Measurements from ENCODE around the gene CABP7.
"Not testable (repeated sequence)": the region's sequence is repeated elsewhere in the genome, so short reads cannot be mapped to it uniquely, and the experiment has no call there.

CABP7 gene

DNA sequence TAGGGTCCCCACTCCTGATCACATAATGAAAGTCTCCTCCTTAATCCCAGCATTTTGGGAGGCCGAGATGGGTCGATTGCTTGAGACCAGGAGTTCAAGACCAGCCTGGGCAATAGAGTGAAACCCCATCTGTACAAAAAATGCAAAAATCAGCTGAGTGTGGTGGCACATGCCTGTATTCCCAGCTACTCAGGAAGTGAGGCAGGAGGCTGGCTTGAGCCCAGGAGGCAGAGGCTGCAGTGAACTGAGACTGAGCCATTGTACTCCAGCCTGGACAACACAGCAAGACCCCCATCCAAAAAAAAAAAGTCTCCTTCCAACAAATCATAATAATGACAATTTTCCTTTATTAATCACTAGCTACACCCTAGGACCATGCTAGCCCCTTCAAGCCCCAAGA lies 31.9 kb downstream of the CABP7 start:
- no peak for DNase-seq

GRCh38 chr22:29753808-29754657 lies 34.2 kb downstream of the CABP7 start:
- DNase-seq, result no peak

DNA sequence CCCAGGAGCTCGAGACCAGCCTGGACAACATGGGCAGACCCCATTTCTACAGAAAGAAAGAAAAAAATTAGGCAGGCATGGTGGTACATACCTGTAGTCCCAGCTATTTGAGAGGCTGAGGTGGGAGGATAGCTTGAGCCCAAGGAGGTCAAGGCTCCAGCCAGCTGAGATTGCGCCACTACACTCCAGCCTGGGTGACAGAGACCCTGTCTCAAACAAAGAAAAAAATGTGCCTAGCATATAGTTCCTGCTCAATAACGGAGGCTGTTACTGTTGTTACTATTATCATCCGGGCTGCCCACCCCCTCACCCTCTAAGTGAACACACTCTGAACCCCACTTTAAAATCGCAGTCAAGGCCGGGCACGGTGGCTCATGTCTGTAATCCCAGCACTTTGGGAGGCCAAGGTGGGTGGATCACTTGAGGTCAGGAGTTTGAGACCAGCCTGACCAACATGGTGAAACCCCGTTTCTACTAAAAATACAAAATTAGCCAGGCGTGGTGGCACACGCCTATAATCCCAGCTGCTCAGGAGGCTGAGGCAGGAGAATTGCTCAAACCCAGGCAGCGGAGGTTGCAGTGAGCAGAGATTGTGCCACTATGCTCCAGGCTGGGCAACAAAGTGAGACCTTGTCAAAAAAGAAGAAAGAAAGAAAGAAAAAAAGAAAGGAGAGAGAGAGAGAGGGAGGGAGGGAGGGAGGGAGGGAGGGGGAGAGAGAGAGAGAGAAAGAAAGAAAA lies 35.0 kb downstream of the CABP7 start:
- not testable (repeated sequence) for DNase-seq

DNA sequence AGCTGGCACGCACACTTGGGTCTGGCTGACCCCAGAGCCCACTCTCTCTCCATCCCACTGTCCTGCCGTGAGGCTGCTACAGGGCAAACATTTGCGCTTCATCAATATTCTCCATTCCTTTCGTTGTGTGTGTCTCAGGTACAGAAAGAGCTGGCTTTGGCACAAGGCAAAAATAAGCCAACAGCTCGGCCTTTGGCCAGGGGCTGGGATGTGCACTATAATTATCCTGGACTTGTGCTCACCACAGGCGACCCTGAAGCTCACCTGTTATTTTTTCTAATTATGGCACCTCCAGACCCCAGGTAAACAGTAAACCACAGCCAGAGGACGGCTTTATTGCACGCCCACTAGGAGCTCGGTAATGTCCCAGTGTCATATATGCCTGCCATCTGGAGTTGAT lies 36.1 kb downstream of the CABP7 start:
- no peak for DNase-seq

DNA sequence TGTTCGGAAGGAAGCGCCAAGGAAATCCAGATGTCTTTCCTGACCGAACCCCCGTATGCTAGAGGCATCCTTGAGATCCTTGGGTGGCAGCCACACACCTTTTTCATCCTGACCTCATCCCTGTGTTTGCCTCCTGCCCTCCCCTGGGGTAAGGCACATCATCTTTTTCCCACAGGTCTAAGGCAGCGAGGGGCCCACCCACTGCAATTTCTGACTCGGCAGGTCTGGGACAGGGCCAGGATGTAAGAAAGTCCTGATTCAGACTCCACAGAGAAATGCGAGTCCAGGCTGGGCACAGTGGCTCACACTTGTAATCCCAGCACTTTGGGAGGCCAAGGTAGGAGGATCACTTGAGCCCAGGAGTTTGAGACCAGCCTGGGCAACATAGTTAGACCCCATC lies 36.5 kb downstream of the CABP7 start:
- no peak for DNase-seq

DNA sequence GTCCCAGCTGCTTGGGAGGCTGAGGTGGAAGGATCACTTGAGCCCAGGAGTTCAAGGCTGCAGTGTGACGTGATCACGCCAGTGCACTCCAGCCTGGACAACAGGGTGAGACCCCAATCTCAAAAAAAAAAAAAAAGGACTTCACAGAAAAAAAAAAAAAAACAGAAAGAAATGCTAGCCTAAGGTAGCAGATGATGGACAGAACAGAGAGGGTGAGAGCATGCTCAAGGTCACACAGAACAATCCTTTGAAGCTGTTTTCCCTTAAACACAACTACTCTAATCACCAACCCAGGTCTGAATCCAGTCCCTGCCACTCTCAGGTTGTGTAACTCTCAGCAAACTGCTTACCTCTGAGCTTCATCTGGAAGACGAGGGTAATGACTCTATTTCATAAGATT lies 37.3 kb downstream of the CABP7 start:
- DNase-seq, result no peak

- no peak for DNase-seq
These were observed 38.3 kb downstream of the CABP7 start for GRCh38 chr22:29758068-29758622.

- DNase-seq, result no peak
These were observed 39.2 kb downstream of the CABP7 start for GRCh38 chr22:29758959-29759358.

- no peak for DNase-seq
These were observed 42.5 kb downstream of the CABP7 start for GRCh38 chr22:29762263-29762662.

DNA sequence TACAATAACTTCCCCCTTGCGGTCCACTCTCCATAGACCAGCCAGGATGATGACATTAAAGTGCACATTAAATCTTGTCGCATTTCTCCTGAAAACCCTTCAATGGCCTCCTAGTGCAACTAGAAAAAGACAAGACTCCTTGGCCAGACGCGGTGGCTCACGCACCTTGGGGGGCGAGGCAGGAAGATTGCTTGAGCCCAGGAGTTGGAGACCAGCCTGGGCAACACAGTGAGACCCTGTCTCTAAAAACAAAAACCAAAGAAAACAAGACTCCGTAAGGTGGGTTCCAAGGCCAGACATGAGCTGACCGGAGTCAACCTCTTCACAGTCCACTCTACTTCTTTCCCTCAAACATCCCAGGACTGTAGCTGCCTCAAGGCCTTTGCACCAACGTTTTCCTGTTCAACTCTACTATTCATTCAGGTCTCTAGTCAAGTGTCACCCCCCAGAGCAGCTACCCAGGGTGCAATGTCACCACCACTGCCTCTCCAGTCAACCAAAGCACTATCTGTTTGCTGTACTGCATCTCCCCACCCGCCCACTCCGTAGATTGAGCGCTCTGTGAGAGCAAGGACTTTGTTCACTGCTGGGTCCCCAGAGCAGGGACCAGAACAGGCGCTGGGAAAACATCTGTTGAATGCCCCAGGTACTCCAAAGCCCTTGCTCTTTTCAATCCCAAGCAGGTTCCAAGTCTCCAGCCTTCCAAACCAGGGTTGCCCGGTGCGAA lies 46.3 kb downstream of the CABP7 start:
- no peak for DNase-seq

DNA sequence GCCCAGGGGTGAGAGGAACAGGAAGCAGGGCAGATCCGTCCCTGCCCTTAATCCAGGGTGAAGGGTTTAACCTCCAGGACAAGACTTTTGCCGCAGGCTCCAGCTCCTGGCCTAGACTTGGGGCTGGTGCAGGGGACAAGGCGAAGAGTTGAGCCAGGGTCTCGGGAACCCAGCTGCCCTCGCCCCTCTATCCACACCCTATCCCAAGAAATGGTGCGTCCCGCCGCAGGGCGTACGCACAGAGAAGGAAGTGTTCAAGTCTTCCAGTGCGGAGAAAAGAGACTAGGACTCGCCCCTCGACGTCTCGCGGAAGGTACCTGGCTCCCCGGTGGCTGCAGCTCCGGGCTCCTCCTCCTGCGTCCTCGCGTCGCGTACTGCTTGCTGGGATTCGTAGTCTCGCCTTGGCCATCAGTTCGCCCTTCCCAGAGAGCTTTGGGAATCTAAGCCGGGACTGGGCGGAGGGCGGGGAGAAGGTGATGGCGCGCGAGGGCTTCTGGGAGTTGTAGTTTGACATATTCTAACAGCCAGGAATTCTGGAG lies 46.9 kb downstream of the CABP7 start, which contains the start of gene ZMAT5:
Gene ZMAT5, minus strand, starts transcription at position 376 of the 539 bp plus-strand sequence. CDS start 18,463 bp downstream, outside the sequence.
- DNase-seq, result peak; percentile 91 to 97

- DNase-seq, result peak; percentile 81 to 92
These were observed 47.6 kb downstream of the CABP7 start, which contains the start of gene UQCR10 for GRCh38 chr22:29767171-29768051. TSS of gene UQCR10 (plus strand) at chr22:29767369. CDS start at chr22:29767399, 30 bp downstream.

- DNase-seq, result no peak
These were observed 48.4 kb downstream of the CABP7 start for GRCh38 chr22:29768052-29768693.

GRCh38 chr22:29769723-29770321 lies 50.0 kb downstream of the CABP7 start:
- no peak for DNase-seq

DNA sequence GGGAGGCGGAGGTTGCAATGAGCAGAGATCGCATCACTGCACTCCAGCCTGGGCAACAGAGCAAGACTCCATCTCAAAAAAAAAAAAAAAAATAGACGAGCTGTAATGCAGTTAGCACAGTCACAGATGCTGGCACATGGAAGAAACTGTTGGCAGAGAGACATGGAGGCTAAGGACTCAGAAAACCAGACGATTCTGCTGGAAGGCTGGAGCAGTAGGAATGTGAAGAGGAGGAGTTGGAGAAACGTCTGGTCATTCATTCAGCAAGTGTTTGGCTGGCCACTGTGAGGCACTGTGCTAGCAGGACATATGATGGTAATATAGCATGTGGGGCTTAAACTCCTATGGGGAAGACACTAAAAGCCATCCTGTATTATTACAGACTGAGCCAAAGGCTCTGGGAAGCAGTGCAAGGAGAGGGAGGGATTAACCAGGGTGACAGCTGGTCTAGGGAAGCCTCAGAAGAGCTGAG lies 52.4 kb downstream of the CABP7 start:
- no peak for DNase-seq

- no peak for DNase-seq
These were observed 53.4 kb downstream of the CABP7 start for GRCh38 chr22:29773233-29773632.

DNA sequence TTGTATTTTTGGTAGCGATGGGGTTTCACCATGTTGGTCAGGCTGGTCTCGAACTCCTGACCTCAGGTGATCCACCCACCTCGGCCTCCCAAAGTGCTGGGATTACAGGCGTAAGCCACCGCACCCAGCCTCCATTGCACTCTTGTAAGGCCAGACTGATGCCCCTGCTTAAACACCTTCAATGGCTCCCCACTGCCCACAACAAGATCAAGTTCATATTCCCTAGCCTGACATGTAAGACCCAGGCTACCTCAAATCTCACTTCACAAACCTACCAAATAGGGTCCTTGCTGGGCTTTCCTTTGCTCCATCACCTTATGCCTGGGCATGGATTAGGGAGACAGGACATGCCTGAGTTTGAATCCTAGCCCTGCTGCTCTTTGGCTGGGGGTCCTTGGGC lies 60.4 kb downstream of the CABP7 start:
- DNase-seq, result no peak

DNA sequence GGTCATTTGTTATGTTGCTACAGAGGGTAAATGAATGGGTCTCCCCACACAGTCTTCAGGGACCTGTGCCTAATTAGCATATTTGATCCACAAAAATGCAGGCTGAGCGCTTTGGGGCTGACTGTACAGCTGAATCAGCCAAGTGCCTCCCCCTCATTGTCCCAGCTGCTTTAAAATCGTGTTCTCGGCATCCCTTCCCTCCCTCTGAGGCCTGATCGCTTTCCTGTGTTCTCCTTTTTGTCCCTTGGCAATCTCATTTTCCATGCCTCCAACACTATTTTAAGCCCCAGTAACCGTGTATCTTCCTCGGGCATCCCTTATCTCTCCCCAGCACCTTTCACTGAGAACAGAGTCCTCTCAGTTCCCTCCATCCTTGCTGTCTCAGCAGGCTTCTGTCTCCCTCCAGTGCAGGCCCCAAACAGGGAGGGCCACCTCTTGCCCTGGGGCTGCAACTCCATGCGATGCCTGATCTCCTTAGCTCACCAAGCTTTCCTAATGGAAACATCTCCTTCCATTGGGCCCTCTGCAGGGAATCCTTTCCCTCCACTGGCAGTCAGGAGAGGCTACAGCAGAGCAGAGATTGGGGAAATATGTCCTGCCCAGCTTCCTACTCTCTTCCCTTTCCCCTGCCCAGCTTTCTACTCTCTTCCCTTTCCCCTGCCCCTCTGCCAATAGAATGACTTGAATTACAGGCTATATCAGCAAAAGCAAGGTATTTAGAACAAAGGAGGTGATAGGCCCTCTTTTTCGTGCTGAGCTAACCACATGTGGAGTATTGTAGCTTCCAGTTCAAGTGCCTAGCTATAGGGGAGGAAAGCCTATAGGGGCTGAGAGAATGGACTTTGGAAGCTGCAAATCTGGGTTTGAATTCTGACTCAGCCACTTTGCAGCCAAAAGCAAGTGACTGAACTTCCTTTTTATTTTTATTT lies 61.2 kb downstream of the CABP7 start:
- peak; percentile 10 to 67 for DNase-seq
